VCaP (cell line): Measurements from ENCODE around the gene SLC17A7.
"Not testable (repeated sequence)": the region's sequence is repeated elsewhere in the genome, so short reads cannot be mapped to it uniquely, and the experiment has no call there.

Experiments
- H3K27ac ChIP-seq: fragments of 450-650 bp; 2 replicates; pipeline ENCODE4 v1.5.1; 2017
- CTCF ChIP-seq: fragments of 450-650 bp; conservative IDR thresholded peaks from 2 replicates; pipeline ENCODE4 v1.5.1; 2017; ENCODE audit warnings: mild to moderate bottlenecking, moderate library complexity

SLC17A7 gene

GRCh38 chr19:49468199-49468598 is 26.9 kb upstream of the SLC17A7 start:
- H3K27ac ChIP-seq = no peak overlapping the region
- TF ChIP-seq CTCF = no peak

GRCh38 chr19:49465371-49465770 is 24.0 kb upstream of the SLC17A7 start:
- no peak for TF ChIP-seq CTCF
- no peak overlapping the region for H3K27ac ChIP-seq

- no peak for TF ChIP-seq CTCF
- H3K27ac ChIP-seq = no peak overlapping the region
Measured at GRCh38 chr19:49463960-49464740, 22.8 kb upstream of the SLC17A7 start.

- H3K27ac ChIP-seq = no peak overlapping the region
- TF ChIP-seq CTCF = no peak
Measured at GRCh38 chr19:49462492-49462891, 21.2 kb upstream of the SLC17A7 start.

- no peak overlapping the region for H3K27ac ChIP-seq
- TF ChIP-seq CTCF = no peak
Measured at GRCh38 chr19:49461656-49462055, 20.3 kb upstream of the SLC17A7 start.

GRCh38 chr19:49461130-49461529 is 19.8 kb upstream of the SLC17A7 start:
- H3K27ac ChIP-seq = not testable (repeated sequence)

GRCh38 chr19:49459388-49459787 is 18.1 kb upstream of the SLC17A7 start:
- TF ChIP-seq CTCF = no peak
- H3K27ac ChIP-seq = no peak overlapping the region

- TF ChIP-seq CTCF = no peak
- no peak overlapping the region for H3K27ac ChIP-seq
Measured at GRCh38 chr19:49458567-49458903, 17.2 kb upstream of the SLC17A7 start.
